DMS53 treated with DMSO at 0.1 percent for 48 hours (cell line): ENCODE results near the gene VIPR2.
"Not testable (repeated sequence)": the region's sequence is repeated elsewhere in the genome, so short reads cannot be mapped to it uniquely, and the experiment has no call there.

Source experiments
- DNase-seq: peaks from one replicate; lab custom pipeline; 2025; ENCODE audit not compliant: unreplicated experiment; lab: John Stamatoyannopoulos, UW

Gene VIPR2

DNA sequence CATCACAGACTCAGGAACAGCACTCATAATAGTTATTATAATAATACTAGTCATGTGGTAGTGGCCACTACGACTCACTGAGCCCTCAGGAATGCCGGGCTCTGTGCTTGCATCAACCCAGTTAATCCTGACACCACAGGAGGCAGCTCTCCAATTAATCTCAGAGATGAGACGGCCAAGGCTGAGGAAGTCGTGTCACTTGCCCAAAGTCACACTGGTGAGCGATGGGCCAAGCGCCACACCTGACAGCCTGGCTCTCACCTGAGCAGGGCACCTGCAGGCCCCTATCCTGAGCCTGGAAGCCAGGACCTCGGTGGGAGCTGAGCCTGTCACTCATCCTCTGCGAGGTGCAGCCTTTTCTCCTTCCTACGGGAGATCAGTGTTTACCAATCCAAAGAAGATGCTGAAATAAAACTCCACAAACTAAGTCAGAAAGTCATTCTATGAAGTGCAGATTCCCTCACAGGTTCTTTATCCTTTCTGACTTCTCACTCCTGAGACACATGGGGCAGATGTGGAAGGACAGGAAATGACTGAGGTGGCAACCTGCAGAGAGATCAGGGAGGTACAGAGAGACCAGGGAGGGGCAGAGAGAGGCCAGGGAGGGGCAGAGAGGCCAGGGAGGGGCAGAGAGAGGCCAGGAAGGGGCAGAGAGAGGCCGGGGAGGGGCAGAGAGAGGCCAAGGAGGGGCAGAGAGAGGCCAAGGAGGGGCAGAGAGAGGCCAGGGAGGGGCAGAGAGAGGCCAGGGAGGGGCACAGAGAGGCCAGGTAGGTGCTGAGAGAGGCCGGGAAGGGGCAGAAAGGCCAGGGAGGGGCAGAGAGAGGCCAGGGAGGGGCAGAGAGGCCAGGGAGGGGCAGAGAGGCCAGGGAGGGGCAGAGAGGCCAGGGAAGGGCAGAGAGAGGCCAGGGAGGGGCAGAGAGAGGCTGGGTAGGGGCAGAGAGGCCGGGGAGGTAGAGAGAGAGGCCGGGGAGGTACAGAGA lies 38.5 kb downstream of the VIPR2 start:
- no peak for DNase-seq

- no peak for DNase-seq
These were observed 39.4 kb downstream of the VIPR2 start for GRCh38 chr7:159105066-159105780.

DNA sequence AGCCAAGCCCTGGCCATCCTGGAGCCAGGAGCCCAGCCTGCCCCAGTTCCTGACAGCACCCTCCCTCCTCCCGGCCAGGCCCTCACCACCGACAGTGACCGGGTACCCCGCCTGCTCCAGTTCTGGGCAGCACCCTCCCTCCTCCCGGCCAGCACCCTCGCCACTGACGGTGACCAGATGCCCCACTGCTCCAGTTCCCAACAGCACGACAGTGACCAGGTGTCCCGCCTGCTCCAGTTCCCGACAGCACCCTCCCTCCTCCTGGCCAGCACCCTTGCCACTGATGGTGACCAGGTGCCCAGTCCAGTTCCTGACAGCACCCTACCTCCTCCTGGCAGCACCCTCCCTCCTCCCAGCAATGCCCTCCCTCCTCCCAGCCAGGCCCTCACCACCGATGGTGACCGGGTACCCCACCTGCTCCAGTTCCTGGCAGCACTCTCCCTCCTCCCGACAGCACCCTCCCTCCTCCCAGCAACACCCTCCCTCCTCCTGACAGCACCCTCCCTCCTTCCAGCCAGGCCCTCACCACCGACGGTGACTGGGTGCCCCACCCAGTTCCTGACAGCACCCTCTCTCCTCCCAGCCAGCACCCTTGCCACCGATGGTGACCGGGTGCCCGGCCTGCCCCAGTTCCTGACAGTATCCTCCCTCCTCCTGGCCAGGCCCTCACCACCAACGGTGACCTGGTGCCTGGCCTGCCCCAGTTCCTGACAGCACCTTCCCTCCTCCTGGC lies 40.3 kb downstream of the VIPR2 start:
- no peak for DNase-seq

DNA sequence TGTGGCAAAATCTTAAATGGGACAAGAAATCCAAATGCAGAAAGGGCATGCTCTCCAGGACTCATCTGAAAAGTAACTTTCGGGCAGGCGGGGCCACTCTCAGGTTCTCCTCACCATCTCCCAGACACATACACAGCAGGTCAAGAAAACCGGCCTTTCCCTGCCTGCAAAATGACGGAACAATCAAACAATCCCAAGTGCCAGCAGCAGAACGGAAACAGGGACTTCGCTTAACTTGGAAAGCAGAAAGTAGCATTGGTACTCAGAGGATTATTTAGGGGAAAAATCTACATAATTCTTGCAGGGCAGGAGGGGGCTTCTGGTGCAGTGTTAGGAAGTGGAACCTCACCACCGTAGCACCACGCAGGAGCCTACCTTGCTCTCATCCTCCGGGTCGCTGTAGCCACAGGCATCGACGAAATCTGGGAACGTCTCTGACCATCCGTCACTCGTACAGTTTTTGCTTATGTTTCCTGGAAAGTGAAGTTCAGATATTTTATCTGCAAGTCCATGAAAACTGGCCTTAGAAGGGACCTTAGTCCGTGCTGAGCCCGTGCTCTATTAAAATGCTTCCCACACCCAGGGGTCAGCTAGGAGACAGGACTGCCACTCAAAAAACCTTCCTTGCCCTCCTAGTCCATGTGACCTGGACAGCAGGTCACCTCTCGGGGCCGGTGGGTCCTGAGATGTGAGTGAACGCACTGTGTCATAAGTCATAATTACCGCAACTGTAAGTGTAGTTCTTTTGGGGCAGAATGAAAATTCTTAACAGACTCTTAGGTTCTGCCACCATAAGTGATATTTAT lies 41.1 kb downstream of the VIPR2 start:
- no peak for DNase-seq

DNA sequence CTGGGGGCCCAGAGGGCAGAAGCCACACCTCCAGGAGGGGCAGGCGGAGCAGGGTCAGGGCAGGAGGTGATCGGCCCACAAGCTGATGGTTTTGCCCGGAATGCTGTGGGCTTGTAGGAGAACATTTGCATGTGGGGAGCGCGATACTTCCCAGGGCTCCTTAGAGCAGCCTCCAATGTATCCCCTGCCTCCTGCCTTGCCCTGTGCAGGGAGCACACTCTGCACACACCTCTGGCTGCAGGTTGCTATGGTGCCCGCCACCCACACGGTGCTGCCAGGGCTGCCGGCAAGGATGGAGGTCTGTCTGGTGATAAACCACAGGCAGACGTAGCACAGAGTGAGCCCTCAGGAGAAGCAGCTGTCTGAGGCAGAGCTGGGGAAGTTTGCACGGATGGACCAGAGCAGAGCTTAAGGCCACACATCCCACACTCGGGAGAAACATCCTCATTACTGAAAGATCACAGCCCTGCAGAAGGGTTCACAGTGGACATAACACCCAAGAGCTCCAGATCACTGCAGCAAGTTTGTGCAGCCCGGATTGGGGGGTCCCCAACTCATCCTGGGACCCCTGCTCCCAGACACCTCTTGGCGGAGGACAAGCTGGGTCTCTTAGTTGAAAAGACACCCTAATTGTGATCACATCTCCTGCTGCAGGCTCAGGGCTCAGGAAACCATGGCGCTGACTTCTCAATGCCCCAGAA lies 41.8 kb downstream of the VIPR2 start:
- no peak for DNase-seq

- DNase-seq, result not testable (repeated sequence)
These were observed 43.0 kb downstream of the VIPR2 start for GRCh38 chr7:159101661-159102091.

DNA sequence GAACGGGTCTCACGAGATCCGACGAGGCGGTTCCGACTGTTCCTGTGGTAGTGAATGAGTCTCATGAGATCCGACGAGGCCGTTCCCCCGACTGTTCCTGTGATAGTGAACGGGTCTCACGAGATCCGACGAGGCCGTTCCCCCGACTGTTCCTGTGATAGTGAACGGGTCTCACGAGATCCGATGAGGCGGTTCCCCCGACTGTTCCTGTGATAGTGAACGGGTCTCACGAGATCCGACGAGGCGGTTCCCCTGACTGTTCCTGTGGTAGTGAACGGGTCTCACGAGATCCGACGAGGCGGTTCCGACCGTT lies 43.6 kb downstream of the VIPR2 start:
- not testable (repeated sequence) for DNase-seq

- DNase-seq, result not testable (repeated sequence)
These were observed 44.2 kb downstream of the VIPR2 start for GRCh38 chr7:159100281-159101082.

GRCh38 chr7:159099711-159100231 lies 44.9 kb downstream of the VIPR2 start:
- no peak for DNase-seq

GRCh38 chr7:159098811-159099655 lies 45.6 kb downstream of the VIPR2 start:
- no peak for DNase-seq

- DNase-seq, result no peak
These were observed 46.3 kb downstream of the VIPR2 start for GRCh38 chr7:159098424-159098786.

DNA sequence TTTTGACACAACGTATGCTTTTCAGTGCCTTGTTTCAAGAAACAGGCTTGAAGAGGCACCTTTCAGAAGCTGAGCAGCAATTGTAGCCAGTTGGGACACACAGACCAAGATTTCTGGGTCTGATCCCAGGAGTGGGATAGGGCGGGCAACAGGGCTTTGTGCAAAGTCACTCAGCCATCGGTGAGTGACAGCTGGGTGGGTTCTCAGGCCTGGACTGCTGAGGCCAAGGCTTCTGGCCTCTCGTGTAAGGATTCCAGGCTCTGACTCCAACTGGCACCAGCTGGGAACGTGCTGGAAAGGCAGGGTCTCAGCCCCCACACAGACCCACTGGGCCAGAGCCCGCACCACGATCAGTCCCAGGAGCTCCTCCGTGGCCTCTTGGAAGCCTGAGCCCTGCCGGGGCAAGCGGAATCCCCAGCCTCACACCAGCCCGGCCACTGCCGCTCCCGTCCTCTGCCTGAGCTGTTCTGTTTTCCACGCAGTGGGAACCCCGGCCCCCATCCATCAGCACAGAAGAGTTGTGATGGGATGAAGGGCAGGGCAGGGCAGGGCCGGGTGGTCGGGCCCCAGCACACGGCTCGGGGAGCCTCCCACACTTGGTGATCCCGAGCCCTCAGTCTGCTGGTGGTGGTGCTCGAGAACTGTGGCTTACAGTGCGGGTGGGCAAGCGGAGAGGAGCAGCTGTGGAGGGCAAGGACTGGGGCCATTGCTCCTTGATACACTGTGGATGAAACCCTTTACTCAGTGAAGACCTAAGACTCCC lies 46.8 kb downstream of the VIPR2 start:
- no peak for DNase-seq

DNA sequence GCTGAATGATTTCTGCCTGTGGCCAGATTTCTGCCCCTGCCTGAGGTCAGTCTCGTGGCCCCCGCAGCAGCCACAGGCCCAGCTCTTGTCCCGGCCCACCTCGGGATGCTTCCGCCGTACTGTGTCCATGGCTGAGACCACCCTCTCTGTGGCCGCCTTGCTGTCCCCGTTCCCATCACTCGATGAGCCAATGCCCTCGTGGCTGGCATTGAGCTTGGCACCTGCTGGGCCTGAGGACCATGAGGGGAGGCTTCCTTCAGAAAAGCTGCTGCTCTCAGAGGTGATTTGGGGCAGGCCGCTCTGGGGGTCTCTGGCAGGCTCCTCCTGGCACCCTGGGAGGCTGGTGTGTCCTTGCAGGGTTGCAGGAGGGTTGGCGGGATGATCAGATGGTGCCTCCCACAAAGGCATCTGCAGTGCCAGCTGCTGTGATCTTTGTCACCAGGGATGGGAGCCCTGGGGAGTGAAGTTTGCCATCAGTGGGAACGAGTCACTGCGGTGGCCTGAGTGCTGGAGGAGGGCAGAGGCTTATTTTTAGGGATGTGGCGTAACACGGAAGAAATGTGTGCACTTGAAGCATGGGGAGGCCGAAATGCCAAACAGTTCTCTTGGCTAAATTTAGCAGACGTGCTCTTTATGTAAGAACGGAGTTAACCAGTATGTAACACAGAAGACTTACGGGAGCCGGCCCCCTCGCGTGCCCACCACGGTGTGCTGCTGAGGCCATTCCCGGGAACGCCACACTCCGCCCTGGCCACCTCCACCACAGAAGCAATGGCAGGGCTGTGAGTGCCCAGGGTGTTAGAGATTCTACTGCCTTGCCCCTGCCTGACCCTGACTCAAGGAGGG lies 47.7 kb downstream of the VIPR2 start:
- DNase-seq, result no peak

GRCh38 chr7:159095979-159096411 lies 48.7 kb downstream of the VIPR2 start:
- no peak for DNase-seq

DNA sequence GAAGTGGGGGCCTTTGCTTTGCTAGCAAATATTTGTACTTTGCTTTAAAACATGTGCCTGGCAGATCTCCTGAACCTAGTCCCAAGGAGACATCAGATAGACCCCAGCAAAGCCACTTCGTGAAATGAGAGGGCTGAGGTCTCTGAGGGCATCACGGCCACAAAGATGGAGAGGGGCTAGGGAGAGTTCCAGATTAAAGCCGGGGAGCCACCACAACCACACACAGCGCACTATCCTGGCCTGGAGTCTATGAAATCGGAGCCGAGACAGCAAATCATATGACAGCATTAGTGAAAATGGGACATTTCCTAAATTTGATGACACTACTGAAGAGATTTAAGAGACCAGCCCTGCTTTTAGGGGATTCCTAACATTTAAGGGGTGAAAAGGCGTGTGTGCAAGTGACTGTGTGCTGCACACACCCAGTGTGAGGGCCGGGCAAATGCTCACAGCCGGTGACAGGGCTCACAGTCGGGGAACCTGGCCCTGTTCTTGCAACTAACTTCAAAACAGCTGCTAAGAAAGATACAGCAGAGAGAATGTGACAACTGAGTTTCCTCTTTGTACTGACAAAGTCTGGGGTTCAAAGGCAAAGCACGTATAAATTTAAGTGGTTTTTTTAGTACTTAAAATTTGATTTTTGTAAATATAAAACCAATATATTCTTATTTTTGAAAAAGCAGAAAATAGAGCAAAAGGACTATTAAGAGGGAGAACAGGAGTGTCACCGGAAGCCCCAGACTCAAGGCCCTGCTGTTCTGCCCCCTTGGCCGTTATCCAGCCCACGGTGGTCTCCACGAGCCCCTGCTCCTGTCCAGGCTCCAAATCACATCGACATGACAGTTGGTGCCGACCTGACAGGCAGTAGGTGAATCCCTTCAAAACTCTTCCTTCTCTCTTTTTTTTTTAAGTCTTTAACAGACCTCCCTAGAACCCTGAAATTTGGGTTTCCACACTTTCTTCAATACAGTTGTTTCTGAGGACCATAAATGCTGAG lies 49.5 kb downstream of the VIPR2 start:
- no peak for DNase-seq
